Neural cell (in vitro differentiated cells): ENCODE measurements around the gene EBF3. TPM values are rescaled to one million over a fixed set of nuclear protein-coding genes. Genes with fewer than 3 reads are reported as not detected.

Experiments used
- H2AFZ ChIP-seq: fragments of 200-600, 300-800 bp; sonication (generic), shearing (Covaris generic); 2 replicates; pipeline ENCODE4 v1.6.0; 2014; ENCODE audit warnings: low read depth, mild to moderate bottlenecking, antibody characterized with exemption, low read length, moderate library complexity
- H3F3A ChIP-seq: fragments of 200-600 bp; shearing (Covaris generic); 2 replicates; pipeline ENCODE4 v1.6.1; 2016; ENCODE audit warnings: mild to moderate bottlenecking, moderate library complexity, mixed read lengths, antibody characterized with exemption, low read length; ENCODE audit not compliant: insufficient read depth, poor library complexity, severe bottlenecking
- H3K27ac ChIP-seq: fragments of 200-600, 300-800 bp; sonication (generic), shearing (Covaris generic); 2 replicates; pipeline ENCODE4 v1.5.1; 2014; ENCODE audit warnings: mild to moderate bottlenecking, low read length, moderate library complexity
- H3K27me3 ChIP-seq: fragments of 300-800, 200-600 bp; sonication (generic), shearing (Covaris generic); 2 replicates; pipeline ENCODE4 v1.6.0; 2014; ENCODE audit warnings: mild to moderate bottlenecking, low read depth, low read length, moderate library complexity; ENCODE audit not compliant: insufficient read depth
- H3K36me3 ChIP-seq: fragments of 300-800, 200-600 bp; sonication (generic), shearing (Covaris generic); 2 replicates; pipeline ENCODE4 v1.5.1; 2014; ENCODE audit warnings: mild to moderate bottlenecking, antibody characterized with exemption, low read length, moderate library complexity; ENCODE audit not compliant: insufficient read depth
- H3K4me2 ChIP-seq: fragments of 300-800, 200-600 bp; sonication (generic), shearing (Covaris generic); 2 replicates; pipeline ENCODE4 v1.6.0; 2014; ENCODE audit warnings: mild to moderate bottlenecking, low read length
- H3K4me3 ChIP-seq: fragments of 300-800, 200-600 bp; sonication (generic), shearing (Covaris generic); 2 replicates; pipeline ENCODE4 v1.5.1; 2014; ENCODE audit warnings: mild to moderate bottlenecking, low read length, moderate library complexity
- H3K79me2 ChIP-seq: fragments of 200-600 bp; shearing (Covaris generic); replicated peaks from 2 replicates; pipeline ENCODE4 v1.6.0; 2014; ENCODE audit warnings: mild to moderate bottlenecking, low read length, moderate library complexity; ENCODE audit not compliant: insufficient read depth
- H3K9ac ChIP-seq: fragments of 300-800, 200-600 bp; sonication (generic), shearing (Covaris generic); 2 replicates; pipeline ENCODE4 v1.6.1; 2016; ENCODE audit warnings: mild to moderate bottlenecking, low read length, mixed read lengths
- H3K9me2 ChIP-seq: fragments of 200-600 bp; shearing (Covaris generic); 2 replicates; pipeline ENCODE4 v1.6.1; 2016; ENCODE audit warnings: mild to moderate bottlenecking, low read length, mixed read lengths; ENCODE audit not compliant: insufficient read depth
- H3K9me3 ChIP-seq: fragments of 200-600, 300-800 bp; sonication (generic), shearing (Covaris generic); 2 replicates; pipeline ENCODE4 v1.6.1; 2016; ENCODE audit warnings: mild to moderate bottlenecking, mixed run types, low read length, moderate library complexity, mixed read lengths
- H4K20me1 ChIP-seq: fragments of 200-600 bp; shearing (Covaris generic); 2 replicates; pipeline ENCODE4 v1.6.1; 2016; ENCODE audit warnings: mild to moderate bottlenecking, mixed run types; ENCODE audit not compliant: insufficient read depth
- CTCF ChIP-seq: fragments of 450-650 bp; IDR thresholded peaks from 2 replicates; pipeline ENCODE4 v1.5.1; 2014; ENCODE audit warnings: antibody characterized with exemption, mild to moderate bottlenecking, moderate library complexity; ENCODE audit not compliant: poor library complexity, severe bottlenecking
- EP300 ChIP-seq: fragments of 450-650 bp; conservative IDR thresholded peaks from 2 replicates; pipeline ENCODE4 v1.6.1; 2014; ENCODE audit warnings: antibody characterized with exemption, mild to moderate bottlenecking, moderate library complexity; ENCODE audit not compliant: poor library complexity, severe bottlenecking
- EZH2 ChIP-seq: fragments of 200-600, 300-800 bp; shearing (Covaris generic), sonication (generic); IDR thresholded peaks from 2 replicates; pipeline ENCODE4 v1.6.1; 2014; ENCODE audit warnings: antibody characterized with exemption, low read length, borderline replicate concordance, mild to moderate bottlenecking; ENCODE audit not compliant: insufficient read depth, poor library complexity, severe bottlenecking
- MXI1 ChIP-seq: fragments of 450-650 bp; conservative IDR thresholded peaks from 2 replicates; pipeline ENCODE4 v1.6.1; 2014; ENCODE audit warnings: antibody characterized with exemption, mild to moderate bottlenecking; ENCODE audit not compliant: poor library complexity, severe bottlenecking
- POLR2AphosphoS5 ChIP-seq: IDR thresholded peaks from 2 replicates; pipeline ENCODE4 v1.6.1; 2012
- REST ChIP-seq: IDR thresholded peaks from 2 replicates; pipeline ENCODE4 v1.6.1; 2012; ENCODE audit warnings: borderline replicate concordance
- SMC3 ChIP-seq: fragments of 450-650 bp; conservative IDR thresholded peaks from 2 replicates; pipeline ENCODE4 v1.6.1; 2014; ENCODE audit warnings: antibody characterized with exemption, mild to moderate bottlenecking, moderate library complexity; ENCODE audit not compliant: poor library complexity
- TAF1 ChIP-seq: IDR thresholded peaks from 2 replicates; pipeline ENCODE4 v1.6.1; 2012; ENCODE audit warnings: low read depth
- polyA plus RNA-seq: library from polyadenylated mRNA; depleted of rRNA; stranded (reverse); fragments of >200 nt; gene quantifications from 2 replicates; pipeline ENCODE4 v1.2.3, GENCODE V29; 2014

EBF3 gene
- polyA plus RNA-seq, 1 donor from 2014 or later: 0.38 TPM

GRCh38 chr10:129962031-129962871, 1.8 kb downstream of the EBF3 start:
- Histone ChIP-seq H3K4me3 (peak overlapping the region; percentile 39), H3K79me2 (no peaks in the 10 kb centered on the region), H4K20me1 (no peaks in the 10 kb centered on the region)

DNA sequence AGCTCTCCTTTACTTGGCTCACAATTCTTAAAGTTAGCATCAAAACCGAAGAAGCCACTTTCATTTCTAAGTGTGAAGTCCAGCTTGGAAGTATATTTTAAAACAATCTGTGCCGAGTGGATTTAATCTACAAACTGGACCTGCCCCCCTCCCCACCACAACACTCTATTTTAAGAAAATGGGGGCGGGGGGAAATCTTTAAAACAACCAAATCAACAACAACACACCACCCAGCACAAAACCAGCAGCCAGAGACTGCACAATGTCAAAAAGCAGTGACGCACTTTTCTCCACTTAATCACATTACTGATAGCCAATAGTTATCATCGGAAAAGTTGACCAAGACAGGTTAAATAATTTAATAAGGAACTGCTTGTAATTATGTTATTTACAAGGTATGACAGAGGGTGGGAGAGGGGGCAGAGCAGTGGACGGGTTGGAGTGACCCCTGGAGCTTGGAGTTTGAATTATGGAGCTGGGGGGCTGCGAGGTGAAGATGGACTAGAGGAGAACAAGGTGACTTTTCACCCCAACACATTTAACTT, 2.8 kb downstream of the EBF3 start:
- Histone ChIP-seq H3K9me3 (no peaks in the 10 kb centered on the region), H3K9me2 (no peaks in the 10 kb centered on the region), H3K4me2 (no peak overlapping the region), H3F3A (no peaks in the 10 kb centered on the region), H3K27ac (no peak overlapping the region), H2AFZ (no peak overlapping the region), H3K79me2 (no peaks in the 10 kb centered on the region), H3K9ac (no peak overlapping the region), H4K20me1 (no peaks in the 10 kb centered on the region), H3K36me3 (no peaks in the 10 kb centered on the region), H3K27me3 (peaks cover 94% of the 10 kb centered on the region), H3K4me3 (no peak overlapping the region)
- TF ChIP-seq TAF1: no peak
- TF ChIP-seq MXI1: no peak
- no peak for TF ChIP-seq EP300
- no peak for TF ChIP-seq SMC3
- TF ChIP-seq REST: no peak
- TF ChIP-seq POLR2AphosphoS5: no peak
- TF ChIP-seq CTCF: no peak
- TF ChIP-seq EZH2: no peak

More at GRCh38 chr10:129962031-129962871, 1.8 kb downstream of the EBF3 start:
- H3K36me3 ChIP-seq: no peaks in the 10 kb centered on the region
- H3K9ac ChIP-seq: no peak overlapping the region
- no peak for TF ChIP-seq CTCF
- peak; percentile 53 for TF ChIP-seq POLR2AphosphoS5
- no peak overlapping the region for H2AFZ ChIP-seq
- H3F3A ChIP-seq: no peaks in the 10 kb centered on the region
- H3K9me3 ChIP-seq: no peaks in the 10 kb centered on the region
- H3K27me3 ChIP-seq: peaks cover 94% of the 10 kb centered on the region
- no peak overlapping the region for H3K4me2 ChIP-seq
- H3K27ac ChIP-seq: no peak overlapping the region
- H3K9me2 ChIP-seq: no peaks in the 10 kb centered on the region
